ENCODE data around the gene CCL4.

- TF ChIP-seq POLR2AphosphoS5 (IDR thresholded peaks at IDR 0.05) (no peak), CTCF (IDR thresholded peaks at IDR 0.05) (no peak)
These were observed 48.5 kb upstream of the CCL4 start for GRCh38 chr17:36055171-36055570.

Data from esophagus muscularis mucosa (tissue), 3 donors.